ENCODE data around the gene USP54. TPM values are rescaled to one million over a fixed set of nuclear protein-coding genes. Genes with fewer than 3 reads are reported as not detected.
"Not testable (repeated sequence)": the region's sequence is repeated elsewhere in the genome, so short reads cannot be mapped to it uniquely, and the experiment has no call there.

The USP54 gene
- total RNA-seq, 1 donor from 2014 or later = 10.8 TPM

DNA sequence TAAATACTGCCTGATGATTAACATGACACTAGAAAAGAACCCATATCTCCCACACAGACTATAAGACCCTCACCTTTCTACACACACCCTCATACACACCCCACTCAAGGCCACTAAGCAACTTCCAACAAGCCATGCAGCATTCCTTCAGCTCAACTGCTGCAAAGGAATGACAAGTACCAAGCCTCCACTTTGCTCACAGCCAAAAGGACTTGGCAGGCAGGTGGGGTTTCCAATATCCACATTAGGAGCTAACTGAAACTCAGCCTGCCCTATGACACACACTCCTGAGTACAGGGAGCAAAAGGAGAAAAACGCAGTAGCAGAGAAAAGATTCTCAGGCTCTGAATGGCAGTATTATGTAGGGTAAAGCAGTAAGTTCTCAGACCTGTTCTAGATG lies 13.4 kb downstream of the USP54 start:
- no peak for ATAC-seq (ENCODE audit: low read depth)
- no peak overlapping the region for H3K27ac Mint-ChIP-seq
- ChIA-PET POLR2A (no interaction called here), CTCF (no interaction called here)
- H3K27me3 Mint-ChIP-seq = no peaks in the 10 kb centered on the region
- TF ChIP-seq, protein P1, sequence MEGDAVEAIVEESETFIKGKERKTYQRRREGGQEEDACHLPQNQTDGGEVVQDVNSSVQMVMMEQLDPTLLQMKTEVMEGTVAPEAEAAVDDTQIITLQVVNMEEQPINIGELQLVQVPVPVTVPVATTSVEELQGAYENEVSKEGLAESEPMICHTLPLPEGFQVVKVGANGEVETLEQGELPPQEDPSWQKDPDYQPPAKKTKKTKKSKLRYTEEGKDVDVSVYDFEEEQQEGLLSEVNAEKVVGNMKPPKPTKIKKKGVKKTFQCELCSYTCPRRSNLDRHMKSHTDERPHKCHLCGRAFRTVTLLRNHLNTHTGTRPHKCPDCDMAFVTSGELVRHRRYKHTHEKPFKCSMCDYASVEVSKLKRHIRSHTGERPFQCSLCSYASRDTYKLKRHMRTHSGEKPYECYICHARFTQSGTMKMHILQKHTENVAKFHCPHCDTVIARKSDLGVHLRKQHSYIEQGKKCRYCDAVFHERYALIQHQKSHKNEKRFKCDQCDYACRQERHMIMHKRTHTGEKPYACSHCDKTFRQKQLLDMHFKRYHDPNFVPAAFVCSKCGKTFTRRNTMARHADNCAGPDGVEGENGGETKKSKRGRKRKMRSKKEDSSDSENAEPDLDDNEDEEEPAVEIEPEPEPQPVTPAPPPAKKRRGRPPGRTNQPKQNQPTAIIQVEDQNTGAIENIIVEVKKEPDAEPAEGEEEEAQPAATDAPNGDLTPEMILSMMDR (IDR thresholded peaks at IDR 0.05) = no peak
- no peaks in the 10 kb centered on the region for H3K36me3 Mint-ChIP-seq (ENCODE audit: low read depth)
- H3K4me3 Mint-ChIP-seq = no peak overlapping the region
- intact Hi-C loops (cut with micrococcal nuclease) = no loop called here
- no peaks in the 10 kb centered on the region for H3K4me1 Mint-ChIP-seq
- H3K9me3 Mint-ChIP-seq = no peaks in the 10 kb centered on the region
- DNase-seq = no peak

DNA sequence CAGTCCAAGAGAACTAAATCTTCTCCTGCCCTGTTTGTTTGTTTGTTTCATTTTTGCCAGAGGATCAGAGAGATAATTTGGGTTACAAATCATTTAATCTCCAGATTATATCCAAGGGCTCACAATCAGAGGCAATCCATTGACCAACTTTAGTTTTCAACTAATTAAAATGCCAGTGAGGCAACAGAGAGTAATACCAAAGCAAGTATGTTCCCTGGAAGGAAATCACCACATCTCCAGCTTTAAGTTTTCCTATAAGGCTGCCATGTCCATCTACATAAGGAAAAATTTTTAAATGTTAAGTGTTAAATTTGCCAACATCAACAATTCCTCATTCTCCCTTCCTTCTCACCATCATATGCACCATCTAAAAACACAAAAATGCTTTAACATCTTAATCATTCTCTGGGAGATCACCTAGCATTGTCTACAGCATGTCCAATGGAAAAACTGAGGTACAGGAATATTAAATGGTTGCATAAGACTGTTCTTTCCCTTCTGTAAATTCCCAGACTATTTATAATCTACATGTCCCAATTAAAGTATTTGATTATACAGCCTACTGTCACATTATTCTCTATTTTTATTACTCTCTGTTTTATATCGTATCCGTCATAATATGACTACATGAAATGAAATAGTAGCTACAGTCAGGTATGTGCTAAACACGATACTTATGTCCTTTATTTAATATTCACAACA lies 14.1 kb downstream of the USP54 start:
- H3K4me3 Mint-ChIP-seq = no peak overlapping the region
- DNase-seq (no peak), ATAC-seq (ENCODE audit: low read depth) (no peak)
- H3K27me3 Mint-ChIP-seq = no peaks in the 10 kb centered on the region
- no peaks in the 10 kb centered on the region for H3K36me3 Mint-ChIP-seq (ENCODE audit: low read depth)
- H3K4me1 Mint-ChIP-seq = no peaks in the 10 kb centered on the region
- ChIA-PET POLR2A (no interaction called here), CTCF (no interaction called here)
- no peaks in the 10 kb centered on the region for H3K9me3 Mint-ChIP-seq
- intact Hi-C loops (cut with micrococcal nuclease) = no loop called here
- H3K27ac Mint-ChIP-seq = no peak overlapping the region
- TF ChIP-seq, protein P1 (IDR thresholded peaks at IDR 0.05) = no peak

DNA sequence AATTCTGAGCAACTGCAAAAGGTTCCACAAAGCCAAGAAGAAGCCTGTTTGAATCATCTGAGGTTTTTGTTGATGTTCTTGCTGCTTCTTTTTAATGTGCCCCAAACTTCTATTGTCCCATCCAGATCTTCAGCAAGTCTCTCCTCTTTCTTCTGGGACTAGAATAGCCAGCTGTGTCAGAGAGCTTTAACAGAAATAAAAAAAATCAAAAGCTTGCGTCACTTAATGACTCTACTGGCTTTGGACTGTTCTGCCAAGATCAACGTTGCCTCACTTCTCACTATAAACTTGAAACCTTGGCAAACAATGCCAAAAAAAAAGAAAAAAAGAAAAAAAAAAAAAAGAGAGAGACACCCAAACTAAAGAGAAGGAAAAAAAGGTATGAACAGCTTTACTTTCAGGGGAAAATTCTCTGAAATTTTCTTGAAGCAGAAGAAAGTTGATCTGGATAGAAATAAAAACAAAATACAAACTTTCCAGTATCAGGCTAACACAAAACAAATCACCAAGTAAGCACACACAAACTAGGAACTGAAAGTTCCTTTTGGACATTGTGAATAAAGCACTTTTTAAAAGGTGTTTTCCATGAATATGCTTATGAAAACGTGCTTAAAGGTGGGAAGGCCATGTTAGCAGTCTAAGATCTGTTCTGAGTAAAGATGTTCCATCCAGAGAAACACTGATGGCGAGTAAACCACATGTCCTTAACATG lies 14.8 kb downstream of the USP54 start:
- intact Hi-C loops (cut with micrococcal nuclease) = no loop called here
- no peaks in the 10 kb centered on the region for H3K4me1 Mint-ChIP-seq

DNA sequence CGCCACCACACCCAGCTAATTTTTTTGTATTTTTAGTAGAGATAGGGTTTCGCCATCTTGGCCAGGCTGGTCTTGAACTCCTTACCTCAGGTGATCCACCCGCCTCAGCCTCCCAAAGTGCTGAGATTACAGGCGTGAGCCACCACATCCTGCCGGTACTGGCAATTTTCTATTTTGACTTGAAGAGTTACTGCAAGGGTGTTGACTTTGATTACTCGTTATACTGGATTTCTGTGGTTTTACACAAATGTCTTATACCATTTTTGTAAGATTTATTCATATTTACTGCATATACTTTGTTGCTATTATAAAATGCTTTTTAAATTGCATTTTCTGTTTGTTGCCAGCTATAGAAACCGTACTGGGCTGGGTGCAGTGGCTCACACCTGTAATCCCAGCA lies 24.1 kb downstream of the USP54 start:
- H3K27ac Mint-ChIP-seq; POLR2A ChIA-PET; H3K27me3 Mint-ChIP-seq; intact Hi-C loops (cut with micrococcal nuclease); H3K4me3 Mint-ChIP-seq; H3K36me3 Mint-ChIP-seq (ENCODE audit: low read depth); CTCF ChIA-PET; ATAC-seq (ENCODE audit: low read depth); H3K9me3 Mint-ChIP-seq; H3K4me1 Mint-ChIP-seq; DNase-seq: not testable (repeated sequence)

More for the DNA sequence above, 14.8 kb downstream of the USP54 start:
- ChIA-PET CTCF (no interaction called here), POLR2A (no interaction called here)
- H3K27ac Mint-ChIP-seq = no peak overlapping the region
- no peaks in the 10 kb centered on the region for H3K36me3 Mint-ChIP-seq (ENCODE audit: low read depth)
- no peaks in the 10 kb centered on the region for H3K9me3 Mint-ChIP-seq
- H3K4me3 Mint-ChIP-seq = no peak overlapping the region
- H3K27me3 Mint-ChIP-seq = no peaks in the 10 kb centered on the region
- no peak for ATAC-seq (ENCODE audit: low read depth)
- DNase-seq = no peak
- TF ChIP-seq, protein P1 (IDR thresholded peaks at IDR 0.05) = no peak

DNA sequence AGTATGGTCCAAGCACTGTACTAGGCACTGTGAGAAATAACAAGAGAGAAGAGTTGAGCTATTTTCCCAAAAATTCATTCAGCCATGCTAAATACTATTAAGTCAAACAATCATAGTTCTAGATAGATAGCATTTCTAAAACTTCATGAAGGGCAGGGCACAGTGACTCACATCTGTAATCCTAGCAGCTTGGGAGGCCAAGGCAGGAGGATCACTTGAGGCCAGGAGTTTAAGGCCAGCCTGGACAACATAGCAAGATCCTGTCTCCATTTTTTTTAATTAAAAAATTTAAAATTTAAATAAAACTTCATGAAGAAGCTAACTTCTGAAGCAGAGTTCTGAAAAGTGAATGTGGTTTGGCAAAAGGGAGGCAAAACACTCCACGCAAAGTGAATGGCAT lies 29.9 kb downstream of the USP54 start:
- Mint-ChIP-seq H3K9me3 (no peaks in the 10 kb centered on the region), H3K4me1 (no peaks in the 10 kb centered on the region), H3K27ac (no peak overlapping the region), H3K36me3 (ENCODE audit: low read depth) (no peaks in the 10 kb centered on the region), H3K4me3 (no peak overlapping the region), H3K27me3 (no peaks in the 10 kb centered on the region)
- ATAC-seq (ENCODE audit: low read depth) (no peak), DNase-seq (no peak)
- ChIA-PET CTCF (no interaction called here), POLR2A (no interaction called here)
- intact Hi-C loops (cut with micrococcal nuclease) = no loop called here
- TF ChIP-seq, protein P1 (IDR thresholded peaks at IDR 0.05) = no peak

All from activated B cell treated with CpG ODN at 0.5 μM for 24 hours (primary cell).